Suprapubic skin (tissue), 4 donors: Measurements from ENCODE around the gene RHEB. TPM values are rescaled to one million over a fixed set of nuclear protein-coding genes. Genes with fewer than 3 reads are reported as not detected.

ENCODE experiments used
- DNase-seq, 2 donors: peaks; one replicate each; pipeline ENCODE4 v3.0.0-alpha.2; 2019; ENCODE audit warnings: low spot score in 2 of 2
- H3K27ac ChIP-seq: fragments of 200-600 bp; sonication (generic); one replicate; pipeline ENCODE4 v1.5.1; 2019
- H3K27me3 ChIP-seq: fragments of 200-600 bp; sonication (generic); one replicate; pipeline ENCODE4 v1.5.1; 2019
- H3K36me3 ChIP-seq: fragments of 200-600 bp; sonication (generic); one replicate; pipeline ENCODE4 v1.5.1; 2019
- H3K4me1 ChIP-seq: fragments of 200-600 bp; sonication (generic); one replicate; pipeline ENCODE4 v1.5.1; 2019
- H3K4me3 ChIP-seq: fragments of 200-600 bp; sonication (generic); one replicate; pipeline ENCODE4 v1.5.1; 2019; ENCODE audit warnings: mild to moderate bottlenecking
- H3K9me3 ChIP-seq: fragments of 200-600 bp; sonication (generic); one replicate; pipeline ENCODE4 v1.5.1; 2019
- CTCF ChIP-seq, 2 donors: fragments of 200-600 bp in 1 of 2; fragments of 450-650 bp in 1 of 2; sonication (generic) in 1 of 2; IDR thresholded peaks; one replicate each; pipeline ENCODE4 v1.5.1; 2016 to 2019; ENCODE audit warnings: antibody characterized with exemption in 2 of 2, mild to moderate bottlenecking in 1 of 2, moderate library complexity in 1 of 2
- EP300 ChIP-seq: sonication (generic); formaldehyde crosslinking; IDR thresholded peaks from one replicate; pipeline ENCODE4 v1.6.1; 2017; ENCODE audit warnings: antibody characterized with exemption
- POLR2A ChIP-seq, 2 donors: fragments of 450-650 bp; IDR thresholded peaks; one replicate each; pipeline ENCODE4 v1.6.1; 2017; ENCODE audit warnings: antibody characterized with exemption in 2 of 2, mild to moderate bottlenecking in 2 of 2, moderate library complexity in 2 of 2
- POLR2AphosphoS5 ChIP-seq, 3 donors: sonication (generic); formaldehyde crosslinking; IDR thresholded peaks; one replicate each; pipeline ENCODE4 v1.6.1; 2017; ENCODE audit warnings: antibody characterized with exemption in 3 of 3
- WGBS: methylation state at CpG from one replicate; pipeline ENCODE4 v1.1.5; 2018; 5-methylcytosine and 5-hydroxymethylcytosine counted together
- total RNA-seq, 4 donors: library from RNA; depleted of rRNA; stranded (reverse); fragments of >200 nt; gene quantifications; one replicate each; pipeline ENCODE4 v1.1.0, GENCODE V29; 2016

Gene RHEB
- total RNA-seq, 4 donors from 2014 or later = 46.5 to 62.2 (median 53.9) TPM

- Histone ChIP-seq H3K27ac (peak overlapping the region; percentile 98), H3K27me3 (no peaks in the 10 kb centered on the region), H3K36me3 (no peaks in the 10 kb centered on the region), H3K4me3 (peak overlapping the region; percentile 71), H3K4me1 (peaks cover 27% of the 10 kb centered on the region), H3K9me3 (no peaks in the 10 kb centered on the region)
- DNase-seq = peak in 1 of 2 donors; percentile 77
- TF ChIP-seq POLR2A (IDR thresholded peaks at IDR 0.05) = no peak
- no peak for TF ChIP-seq CTCF (IDR thresholded peaks at IDR 0.05)
- TF ChIP-seq POLR2AphosphoS5 (IDR thresholded peaks at IDR 0.05) = no peak
- no peak for TF ChIP-seq EP300
- 1% methylated on average over 29 of the region's 36 CpGs for WGBS
Measured at GRCh38 chr7:151518105-151518946, 1.4 kb downstream of the RHEB start.

GRCh38 chr7:151517601-151518104 is 2.0 kb downstream of the RHEB start:
- Histone ChIP-seq H3K9me3 (no peaks in the 10 kb centered on the region), H3K36me3 (no peaks in the 10 kb centered on the region), H3K27ac (no peak overlapping the region), H3K4me3 (peak overlapping the region; percentile 71), H3K4me1 (peaks cover 30% of the 10 kb centered on the region), H3K27me3 (no peaks in the 10 kb centered on the region)
- WGBS = 52% methylated on average over 7 of the region's 7 CpGs
- no peak for TF ChIP-seq POLR2AphosphoS5 (IDR thresholded peaks at IDR 0.05)
- TF ChIP-seq EP300 = no peak
- TF ChIP-seq POLR2A (IDR thresholded peaks at IDR 0.05) = no peak
- no peak for TF ChIP-seq CTCF (IDR thresholded peaks at IDR 0.05)
- no peak for DNase-seq

- no peak overlapping the region for H3K4me3 ChIP-seq
- no peak overlapping the region for H3K27ac ChIP-seq
- no peak for TF ChIP-seq POLR2AphosphoS5 (IDR thresholded peaks at IDR 0.05)
- TF ChIP-seq POLR2A (IDR thresholded peaks at IDR 0.05) = no peak
- TF ChIP-seq EP300 = no peak
- no peak for TF ChIP-seq CTCF (IDR thresholded peaks at IDR 0.05)
- DNase-seq = no peak
- no peaks in the 10 kb centered on the region for H3K36me3 ChIP-seq
- H3K4me1 ChIP-seq = peaks cover 33% of the 10 kb centered on the region
- no peaks in the 10 kb centered on the region for H3K27me3 ChIP-seq
- no peaks in the 10 kb centered on the region for H3K9me3 ChIP-seq
Measured at GRCh38 chr7:151515276-151515565, 4.5 kb downstream of the RHEB start.

GRCh38 chr7:151514461-151515275 is 5.0 kb downstream of the RHEB start:
- no peak for DNase-seq
- no peaks in the 10 kb centered on the region for H3K27me3 ChIP-seq
- no peak overlapping the region for H3K27ac ChIP-seq
- peaks cover 37% of the 10 kb centered on the region for H3K4me1 ChIP-seq
- TF ChIP-seq CTCF (IDR thresholded peaks at IDR 0.05) (no peak), POLR2AphosphoS5 (IDR thresholded peaks at IDR 0.05) (no peak), POLR2A (IDR thresholded peaks at IDR 0.05) (no peak), EP300 (no peak)
- WGBS = 89% methylated on average over 6 of the region's 6 CpGs
- H3K36me3 ChIP-seq = no peaks in the 10 kb centered on the region
- H3K4me3 ChIP-seq = no peak overlapping the region
- no peaks in the 10 kb centered on the region for H3K9me3 ChIP-seq

GRCh38 chr7:151513133-151513532 is 6.6 kb downstream of the RHEB start:
- 74% methylated on average over 1 of the region's 1 CpG for WGBS
- no peaks in the 10 kb centered on the region for H3K9me3 ChIP-seq
- no peaks in the 10 kb centered on the region for H3K27me3 ChIP-seq
- H3K4me3 ChIP-seq = no peak overlapping the region
- peaks cover 39% of the 10 kb centered on the region for H3K4me1 ChIP-seq
- no peak for TF ChIP-seq EP300
- TF ChIP-seq CTCF (IDR thresholded peaks at IDR 0.05) = no peak
- no peak for TF ChIP-seq POLR2A (IDR thresholded peaks at IDR 0.05)
- no peak for TF ChIP-seq POLR2AphosphoS5 (IDR thresholded peaks at IDR 0.05)
- H3K27ac ChIP-seq = no peak overlapping the region
- no peak for DNase-seq
- no peaks in the 10 kb centered on the region for H3K36me3 ChIP-seq
